Ishikawa (cell line): Measurements from ENCODE around the gene LBR.

Experiments
- CEBPB ChIP-seq: IDR thresholded peaks from 2 replicates; pipeline ENCODE4 v1.6.1; 2012
- CREB1 ChIP-seq: IDR thresholded peaks from 2 replicates; pipeline ENCODE4 v1.6.1; 2012; ENCODE audit warnings: low read depth
- EGR1 ChIP-seq: IDR thresholded peaks from 2 replicates; pipeline ENCODE4 v1.6.1; 2012
- EP300 ChIP-seq: IDR thresholded peaks from 2 replicates; pipeline ENCODE4 v1.6.1; 2012; ENCODE audit warnings: borderline replicate concordance
- FOXM1 ChIP-seq: IDR thresholded peaks from 2 replicates; pipeline ENCODE4 v1.6.1; 2012; ENCODE audit warnings: low read depth, borderline replicate concordance
- NFIC ChIP-seq: IDR thresholded peaks from 2 replicates; pipeline ENCODE4 v1.6.1; 2012
- RAD21 ChIP-seq: IDR thresholded peaks from 2 replicates; pipeline ENCODE4 v1.6.1; 2012; ENCODE audit warnings: low read depth
- TAF1 ChIP-seq: IDR thresholded peaks from 2 replicates; pipeline ENCODE4 v1.6.1; 2012; ENCODE audit warnings: low read depth, mild to moderate bottlenecking
- TCF12 ChIP-seq: IDR thresholded peaks from 2 replicates; pipeline ENCODE4 v1.6.1; 2012; ENCODE audit warnings: low read depth
- TEAD4 ChIP-seq: IDR thresholded peaks from 2 replicates; pipeline ENCODE4 v1.6.1; 2012
- YY1 ChIP-seq: IDR thresholded peaks from 2 replicates; pipeline ENCODE4 v1.6.1; 2012; ENCODE audit warnings: low read depth
- ZBTB7A ChIP-seq: IDR thresholded peaks from 2 replicates; pipeline ENCODE4 v1.6.1; 2012; ENCODE audit warnings: low read depth
- TF ChIP-seq, protein P1 (sequence below): IDR thresholded peaks from 2 replicates; pipeline ENCODE4 v1.6.1; 2012; ENCODE audit warnings: low read depth, mild to moderate bottlenecking
- TF ChIP-seq, protein P2 (sequence below): IDR thresholded peaks from 2 replicates; pipeline ENCODE4 v1.6.1; 2012
- TF ChIP-seq, protein P3 (sequence below): IDR thresholded peaks from 2 replicates; pipeline ENCODE4 v1.6.1; 2012

The LBR gene

DNA sequence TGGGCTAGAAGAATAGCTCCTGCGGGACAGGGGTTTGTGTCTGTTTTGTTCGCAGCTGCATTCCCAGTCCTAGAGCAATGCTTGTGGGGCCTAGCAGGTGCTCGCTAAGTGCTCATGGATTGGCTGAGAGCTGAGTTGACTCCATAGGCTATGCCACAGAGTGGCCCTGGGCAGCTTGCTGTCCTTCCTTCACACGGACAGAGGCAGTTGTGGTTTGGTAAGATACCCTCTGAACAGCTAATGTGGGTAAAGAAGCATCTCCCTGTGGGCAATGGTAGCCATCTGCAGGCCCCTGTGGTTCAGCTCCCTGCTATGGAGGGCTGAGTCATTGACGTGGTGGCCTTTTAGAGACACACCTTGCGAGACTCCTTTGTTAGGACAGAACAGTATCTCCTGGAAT lies 23.5 kb upstream of the LBR start:
- TF ChIP-seq TEAD4 (no peak), TCF12 (no peak), CREB1 (no peak), NFIC (no peak), CEBPB (no peak), TAF1 (no peak), EP300 (no peak), FOXM1 (no peak), EGR1 (no peak), ZBTB7A (no peak)
- TF ChIP-seq, protein P1, sequence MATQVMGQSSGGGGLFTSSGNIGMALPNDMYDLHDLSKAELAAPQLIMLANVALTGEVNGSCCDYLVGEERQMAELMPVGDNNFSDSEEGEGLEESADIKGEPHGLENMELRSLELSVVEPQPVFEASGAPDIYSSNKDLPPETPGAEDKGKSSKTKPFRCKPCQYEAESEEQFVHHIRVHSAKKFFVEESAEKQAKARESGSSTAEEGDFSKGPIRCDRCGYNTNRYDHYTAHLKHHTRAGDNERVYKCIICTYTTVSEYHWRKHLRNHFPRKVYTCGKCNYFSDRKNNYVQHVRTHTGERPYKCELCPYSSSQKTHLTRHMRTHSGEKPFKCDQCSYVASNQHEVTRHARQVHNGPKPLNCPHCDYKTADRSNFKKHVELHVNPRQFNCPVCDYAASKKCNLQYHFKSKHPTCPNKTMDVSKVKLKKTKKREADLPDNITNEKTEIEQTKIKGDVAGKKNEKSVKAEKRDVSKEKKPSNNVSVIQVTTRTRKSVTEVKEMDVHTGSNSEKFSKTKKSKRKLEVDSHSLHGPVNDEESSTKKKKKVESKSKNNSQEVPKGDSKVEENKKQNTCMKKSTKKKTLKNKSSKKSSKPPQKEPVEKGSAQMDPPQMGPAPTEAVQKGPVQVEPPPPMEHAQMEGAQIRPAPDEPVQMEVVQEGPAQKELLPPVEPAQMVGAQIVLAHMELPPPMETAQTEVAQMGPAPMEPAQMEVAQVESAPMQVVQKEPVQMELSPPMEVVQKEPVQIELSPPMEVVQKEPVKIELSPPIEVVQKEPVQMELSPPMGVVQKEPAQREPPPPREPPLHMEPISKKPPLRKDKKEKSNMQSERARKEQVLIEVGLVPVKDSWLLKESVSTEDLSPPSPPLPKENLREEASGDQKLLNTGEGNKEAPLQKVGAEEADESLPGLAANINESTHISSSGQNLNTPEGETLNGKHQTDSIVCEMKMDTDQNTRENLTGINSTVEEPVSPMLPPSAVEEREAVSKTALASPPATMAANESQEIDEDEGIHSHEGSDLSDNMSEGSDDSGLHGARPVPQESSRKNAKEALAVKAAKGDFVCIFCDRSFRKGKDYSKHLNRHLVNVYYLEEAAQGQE: no peak
- TF ChIP-seq, protein P2, sequence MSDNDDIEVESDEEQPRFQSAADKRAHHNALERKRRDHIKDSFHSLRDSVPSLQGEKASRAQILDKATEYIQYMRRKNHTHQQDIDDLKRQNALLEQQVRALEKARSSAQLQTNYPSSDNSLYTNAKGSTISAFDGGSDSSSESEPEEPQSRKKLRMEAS: no peak

DNA sequence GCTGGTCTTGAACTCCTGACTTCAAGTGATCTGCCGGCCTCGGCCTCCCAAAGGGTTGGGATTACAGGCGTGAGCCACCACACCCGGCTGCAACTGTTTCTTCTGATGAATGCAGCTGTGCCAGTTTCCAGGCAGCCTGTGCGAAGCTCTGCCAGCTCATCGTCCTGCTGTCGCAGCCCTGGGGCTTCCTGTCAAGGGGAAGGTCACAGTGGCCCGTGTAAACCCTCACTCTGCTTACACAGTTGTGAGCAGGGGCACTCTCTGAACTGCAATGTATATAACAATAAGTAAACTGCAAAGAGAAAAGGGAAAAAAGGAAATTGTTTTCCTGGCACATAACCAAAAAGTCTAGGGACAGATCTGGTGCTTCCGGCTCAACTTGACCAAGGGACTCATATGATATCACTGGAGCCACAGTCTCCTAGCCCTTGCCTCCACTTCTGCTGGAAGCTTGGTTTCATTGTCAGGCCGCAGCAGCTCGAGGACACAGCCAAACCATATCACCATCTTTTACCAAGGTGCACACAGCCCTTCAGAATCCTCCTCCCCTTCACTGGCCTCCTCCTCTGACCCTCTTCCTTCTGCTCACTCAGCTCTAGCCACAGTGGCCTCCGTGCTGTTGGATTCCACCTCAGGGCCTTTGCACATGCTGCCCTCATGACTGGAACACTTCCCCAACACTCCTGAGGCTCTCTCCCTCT lies 22.8 kb upstream of the LBR start:
- TF ChIP-seq EGR1: no peak
- no peak for TF ChIP-seq TAF1
- TF ChIP-seq, protein P1: no peak
- TF ChIP-seq YY1: no peak
- TF ChIP-seq ZBTB7A: no peak
- no peak for TF ChIP-seq TEAD4
- TF ChIP-seq, protein P2: no peak
- TF ChIP-seq TCF12: no peak
- no peak for TF ChIP-seq CREB1
- TF ChIP-seq, protein P3, sequence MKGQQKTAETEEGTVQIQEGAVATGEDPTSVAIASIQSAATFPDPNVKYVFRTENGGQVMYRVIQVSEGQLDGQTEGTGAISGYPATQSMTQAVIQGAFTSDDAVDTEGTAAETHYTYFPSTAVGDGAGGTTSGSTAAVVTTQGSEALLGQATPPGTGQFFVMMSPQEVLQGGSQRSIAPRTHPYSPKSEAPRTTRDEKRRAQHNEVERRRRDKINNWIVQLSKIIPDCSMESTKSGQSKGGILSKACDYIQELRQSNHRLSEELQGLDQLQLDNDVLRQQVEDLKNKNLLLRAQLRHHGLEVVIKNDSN: no peak
- no peak for TF ChIP-seq NFIC
- TF ChIP-seq FOXM1: no peak
- no peak for TF ChIP-seq CEBPB

DNA sequence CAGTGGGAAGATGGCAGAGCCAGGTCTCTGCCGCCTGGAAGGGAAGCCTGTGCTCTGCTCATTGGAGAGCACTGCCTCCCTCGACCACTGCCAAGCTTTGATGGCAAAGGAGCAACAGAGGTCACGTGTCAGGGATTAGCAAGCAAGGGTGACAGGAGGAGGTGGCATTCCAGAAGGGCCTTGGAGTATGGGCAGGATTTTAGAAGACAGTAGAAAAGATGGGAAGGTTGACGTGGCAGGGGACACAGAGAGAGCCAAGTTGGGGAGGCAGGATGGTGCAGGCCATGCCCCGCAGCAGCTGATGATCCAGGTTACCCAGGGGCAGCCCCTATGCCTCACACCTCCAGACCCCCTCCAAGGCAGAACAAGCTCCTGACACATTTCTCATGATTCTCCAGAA lies 21.9 kb upstream of the LBR start:
- TF ChIP-seq CREB1 (no peak), TEAD4 (no peak), ZBTB7A (no peak), CEBPB (no peak), RAD21 (no peak), NFIC (no peak), TCF12 (no peak), TAF1 (no peak), YY1 (no peak), FOXM1 (no peak), EP300 (no peak)
- TF ChIP-seq, protein P3: no peak
- TF ChIP-seq, protein P1: no peak
- TF ChIP-seq, protein P2: no peak

DNA sequence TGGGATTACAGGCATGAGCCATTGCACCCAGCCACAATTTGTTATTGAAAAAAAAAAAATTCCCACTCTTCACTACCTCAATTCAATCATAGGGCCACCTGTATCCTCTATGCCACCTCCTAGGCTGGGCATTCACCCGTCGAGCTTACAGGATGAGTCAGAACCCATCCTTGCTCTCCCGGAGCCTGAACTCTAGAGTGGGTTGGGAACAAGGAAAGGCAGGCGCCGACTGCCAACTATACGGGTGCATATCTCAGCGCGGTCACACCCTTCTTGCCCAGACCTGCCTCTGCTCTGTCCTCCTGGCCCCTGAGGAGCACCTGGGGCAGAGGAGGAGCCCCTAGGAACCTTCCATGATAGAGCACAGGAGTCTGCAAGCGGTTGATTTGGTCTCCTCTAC lies 21.4 kb upstream of the LBR start:
- TF ChIP-seq TEAD4 (0 out of 2 replicates have a peak, but pooled peaks have one; percentile 24), TAF1 (no peak), EP300 (no peak), TCF12 (peak; percentile 34; the same call in 1 of the 2 replicates)
